KBM-7 (cell line): ENCODE data around the gene KNSTRN.

Source experiments
- DNase-seq: peaks from one replicate; pipeline ENCODE4 v3.0.0-alpha.2; 2015
- in situ Hi-C: fragments of 300-500 bp; cut with MboI; formaldehyde crosslinking; loops from 2 replicates; pipeline ENCODE4 v1.14.3; 2020; ENCODE audit warnings: low sequenced_read_pairs, low pct_unique_long_range_greater_than_20kb, mixed read lengths

Gene KNSTRN

GRCh38 chr15:40389824-40390595, 7.5 kb downstream of the KNSTRN start:
- DNase-seq, result no peak
- in situ Hi-C loops, result no loop called here

DNA sequence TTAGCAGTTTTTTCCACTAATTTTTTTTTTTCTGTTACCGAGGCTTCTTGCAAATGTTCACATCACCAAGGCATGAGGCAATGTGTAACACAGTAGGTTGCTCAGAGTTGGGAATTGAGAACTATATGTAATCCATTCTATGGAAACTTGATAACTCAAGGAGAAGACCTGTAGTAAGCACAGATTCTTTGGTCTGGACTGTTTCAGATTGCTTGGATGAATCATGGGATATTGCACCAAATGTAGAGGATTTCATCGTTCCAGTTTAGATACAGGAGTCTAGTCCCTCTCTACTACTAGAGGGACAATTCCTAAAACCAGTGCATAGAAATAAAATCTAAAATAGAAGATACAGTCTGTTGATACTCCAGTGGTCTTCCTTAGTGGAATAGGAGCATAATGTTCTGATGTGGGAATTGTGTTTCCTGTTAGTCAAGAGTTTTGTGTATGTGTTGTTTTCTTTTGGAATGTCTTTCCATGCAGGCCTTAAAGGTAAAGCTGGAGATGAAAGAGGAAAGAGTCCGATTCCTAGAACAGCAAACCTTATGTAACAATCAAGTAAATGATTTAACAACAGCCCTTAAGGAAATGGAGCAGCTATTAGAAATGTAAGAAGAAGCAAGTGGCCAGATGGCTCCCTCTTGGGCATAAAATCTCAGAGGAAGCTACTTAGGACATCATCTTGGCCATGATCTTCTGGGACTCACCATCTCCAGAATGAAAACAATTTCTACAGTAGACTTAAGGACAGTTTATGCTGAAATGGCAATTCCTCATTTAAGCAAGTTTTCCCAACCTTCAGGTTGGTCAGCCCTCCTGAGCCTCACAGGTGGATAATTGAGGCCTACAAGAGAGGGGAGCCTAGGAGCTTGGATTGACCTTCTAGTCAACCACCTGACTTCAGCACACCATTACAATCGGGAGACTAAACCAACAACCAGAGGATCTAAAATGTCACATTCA, 10.7 kb downstream of the KNSTRN start:
- in situ Hi-C loops, result no loop called here
- DNase-seq, result no peak

DNA sequence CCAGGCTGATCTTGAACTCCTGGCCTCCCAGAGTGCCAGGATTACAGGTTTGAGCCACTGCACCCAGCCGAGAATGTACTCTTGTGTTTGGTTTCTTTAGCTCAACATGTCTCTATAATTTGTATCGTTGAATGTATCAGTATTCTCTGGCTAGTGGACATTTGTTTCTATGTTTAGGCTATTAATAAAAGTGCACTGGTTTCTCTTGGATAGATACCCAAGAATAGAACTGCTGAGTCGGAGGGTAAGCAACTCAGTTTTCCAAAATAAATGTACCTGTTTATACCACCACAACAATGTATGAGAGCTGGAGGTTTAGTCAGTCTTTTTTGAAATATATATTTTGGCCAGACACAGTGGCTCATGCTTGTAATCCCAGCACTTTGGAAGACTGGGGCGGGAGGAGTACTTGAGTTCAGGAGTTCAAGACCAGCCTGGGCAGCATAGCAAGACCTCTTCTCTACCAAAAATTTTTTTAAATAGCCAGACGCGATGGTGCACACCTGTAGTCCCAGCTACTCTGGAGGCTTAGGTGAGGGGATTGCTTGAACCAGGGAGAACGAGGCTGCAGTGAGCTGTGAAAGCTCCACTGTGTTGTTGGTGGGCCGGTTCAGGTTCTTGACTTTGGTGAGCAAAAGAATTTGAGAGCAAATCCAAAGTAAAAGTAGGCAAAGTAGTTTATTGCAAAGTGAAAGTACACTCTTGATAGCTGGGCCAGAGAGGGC, 15.3 kb downstream of the KNSTRN start:
- no peak for DNase-seq
- in situ Hi-C loops, result no loop called here

DNA sequence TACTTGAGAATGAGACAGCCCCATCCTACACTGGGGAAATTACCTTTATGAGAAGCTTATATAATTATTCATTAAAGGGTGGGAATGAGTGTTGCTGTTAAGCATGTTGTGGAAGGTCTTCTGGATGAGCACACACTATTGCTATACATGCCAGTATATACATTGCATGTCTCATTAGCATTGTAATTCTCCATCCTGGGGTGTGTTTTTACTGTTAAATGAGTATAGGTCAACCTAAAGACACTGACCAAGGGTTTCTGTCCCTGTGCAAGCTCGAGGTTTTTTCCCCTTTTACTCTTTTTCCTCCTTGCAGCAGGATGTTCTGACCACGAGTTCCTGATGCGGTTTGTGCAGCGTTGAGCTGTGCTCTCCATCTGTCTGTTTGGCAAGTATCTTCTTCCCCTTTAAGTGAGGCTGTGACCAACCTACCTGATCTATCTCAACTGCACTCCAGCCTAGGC, 15.9 kb downstream of the KNSTRN start:
- in situ Hi-C loops, result no loop called here
- DNase-seq, result peak; percentile 85

DNA sequence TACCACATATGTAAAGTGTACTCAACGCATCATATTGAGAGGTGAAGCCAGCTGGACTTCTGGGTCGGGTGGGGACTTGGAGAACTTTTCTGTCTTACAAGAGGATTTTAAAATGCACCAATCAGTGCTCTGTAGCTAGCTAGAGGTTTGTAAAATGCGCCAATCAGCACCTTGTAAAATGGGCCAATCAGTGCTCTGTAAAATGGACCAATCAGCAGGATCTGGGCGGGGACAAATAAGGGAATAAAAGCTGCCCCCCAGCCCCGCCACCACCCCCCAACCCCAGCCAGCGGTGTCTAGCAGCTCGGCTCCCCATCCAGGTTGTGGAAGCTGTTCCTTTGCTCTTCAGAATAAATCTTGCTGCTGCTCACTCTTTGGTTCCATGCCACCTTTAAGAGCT, 16.8 kb downstream of the KNSTRN start:
- in situ Hi-C loops, result no loop called here
- no peak for DNase-seq

DNA sequence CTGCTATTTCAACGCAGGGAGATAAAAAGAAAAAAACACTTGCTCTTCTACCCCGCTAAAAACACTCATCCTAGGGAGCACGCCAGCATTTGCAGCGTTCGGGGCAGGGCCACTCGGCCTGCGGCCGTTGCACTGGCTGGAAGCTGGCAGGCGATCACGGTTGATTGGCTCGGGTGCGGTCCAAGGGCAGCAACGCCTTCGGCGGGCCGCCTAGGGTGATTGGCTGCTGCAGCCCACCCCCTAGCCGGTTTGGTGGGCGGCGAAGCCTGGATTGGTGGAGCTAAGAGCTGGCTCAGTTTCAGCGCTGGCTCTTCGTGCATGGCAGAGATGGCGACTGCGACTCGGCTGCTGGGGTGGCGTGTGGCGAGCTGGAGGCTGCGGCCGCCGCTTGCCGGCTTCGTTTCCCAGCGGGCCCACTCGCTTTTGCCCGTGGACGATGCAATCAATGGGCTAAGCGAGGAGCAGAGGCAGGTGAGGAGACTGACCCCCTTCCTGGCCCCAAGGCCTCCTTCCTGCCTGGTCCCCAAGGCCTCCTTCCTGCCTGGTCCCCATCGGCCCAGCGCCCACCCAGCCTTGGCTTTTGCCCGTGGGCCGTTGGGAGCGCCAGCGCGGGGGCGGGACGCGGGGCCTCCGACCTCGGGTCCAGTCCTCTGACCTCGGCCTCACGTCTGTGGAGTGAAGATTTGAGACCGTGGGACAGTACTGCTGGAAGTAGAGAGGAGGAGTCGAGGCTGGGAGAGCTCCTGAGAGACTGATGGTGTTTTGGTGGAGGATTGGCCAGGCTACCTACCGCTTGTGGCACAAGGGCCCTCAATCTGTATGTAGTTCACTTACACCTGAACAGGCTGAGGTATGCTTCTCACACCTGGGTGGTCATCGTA, 23.2 kb downstream of the KNSTRN start, which contains the start of gene IVD:
Gene IVD, plus strand, starts transcription at position 295 of the 881 bp plus-strand sequence. Its CDS starts 33 bp downstream, at position 328.
- DNase-seq, result peak; percentile 96
- in situ Hi-C loops, result no loop called here

- in situ Hi-C loops, result no loop called here
- no peak for DNase-seq
Measured at GRCh38 chr15:40407330-40407990, 24.9 kb downstream of the KNSTRN start.

- no peak for DNase-seq
Measured at GRCh38 chr15:40409366-40409765, 26.8 kb downstream of the KNSTRN start.

GRCh38 chr15:40410476-40410875, 28.0 kb downstream of the KNSTRN start:
- no peak for DNase-seq
- in situ Hi-C loops, result no loop called here

More at GRCh38 chr15:40409366-40409765, 26.8 kb downstream of the KNSTRN start:
- in situ Hi-C loops, result no loop called here

DNA sequence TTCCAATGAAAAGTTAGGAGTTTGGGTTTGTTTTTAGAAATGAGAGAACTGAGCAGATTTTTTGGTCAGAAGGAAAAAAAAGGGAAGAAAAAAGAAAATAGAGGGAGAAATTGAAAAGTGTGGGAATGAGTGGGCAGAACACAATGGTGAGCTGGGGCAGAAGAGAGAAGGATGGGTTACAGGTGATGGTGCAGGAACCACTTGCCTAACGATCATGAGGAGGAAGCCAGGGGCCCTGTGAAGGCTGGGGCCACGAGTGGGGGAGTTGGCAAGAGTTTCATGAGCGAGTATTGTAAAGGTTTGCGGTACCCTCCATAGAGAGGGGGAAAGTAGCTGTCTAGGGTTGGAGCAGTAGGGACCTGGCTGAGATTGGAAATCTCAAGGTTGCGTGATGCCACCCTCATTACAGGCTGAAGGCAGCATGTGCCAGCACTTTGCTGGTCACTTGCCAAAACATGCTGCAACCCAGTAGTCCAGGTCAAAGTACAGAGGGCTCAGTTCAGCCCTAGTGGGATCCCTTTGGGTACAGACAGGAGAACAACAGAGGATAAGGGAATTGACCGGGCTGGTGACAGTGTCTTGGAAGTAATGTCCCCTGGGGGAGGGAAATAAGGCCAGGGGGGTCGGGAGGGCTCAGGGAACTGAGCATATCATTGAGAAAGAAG, 29.7 kb downstream of the KNSTRN start:
- no peak for DNase-seq
- in situ Hi-C loops, result no loop called here

- in situ Hi-C loops, result no loop called here
- DNase-seq, result no peak
Measured at GRCh38 chr15:40413036-40413435, 30.5 kb downstream of the KNSTRN start.

DNA sequence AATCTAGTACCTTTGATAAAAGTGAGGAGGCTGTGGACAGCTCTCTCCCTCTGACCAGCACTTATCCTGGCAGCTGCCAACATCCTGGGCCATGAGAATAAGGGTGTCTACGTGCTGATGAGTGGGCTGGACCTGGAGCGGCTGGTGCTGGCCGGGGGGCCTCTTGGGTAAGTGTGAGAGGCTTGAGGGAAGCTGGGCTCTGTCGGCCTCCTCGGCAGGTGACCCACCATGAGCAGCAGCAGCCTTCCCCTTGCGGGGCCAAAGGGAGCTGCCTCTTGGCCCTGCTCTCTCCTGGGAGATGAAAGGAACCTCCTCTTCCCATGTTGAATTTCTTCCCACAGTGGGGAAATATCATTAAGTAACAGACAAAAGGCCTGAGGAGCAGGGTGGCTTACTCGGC, 32.3 kb downstream of the KNSTRN start:
- in situ Hi-C loops, result no loop called here
- DNase-seq, result no peak

- no peak for DNase-seq
- in situ Hi-C loops, result no loop called here
Measured at GRCh38 chr15:40415226-40415625, 32.7 kb downstream of the KNSTRN start.

DNA sequence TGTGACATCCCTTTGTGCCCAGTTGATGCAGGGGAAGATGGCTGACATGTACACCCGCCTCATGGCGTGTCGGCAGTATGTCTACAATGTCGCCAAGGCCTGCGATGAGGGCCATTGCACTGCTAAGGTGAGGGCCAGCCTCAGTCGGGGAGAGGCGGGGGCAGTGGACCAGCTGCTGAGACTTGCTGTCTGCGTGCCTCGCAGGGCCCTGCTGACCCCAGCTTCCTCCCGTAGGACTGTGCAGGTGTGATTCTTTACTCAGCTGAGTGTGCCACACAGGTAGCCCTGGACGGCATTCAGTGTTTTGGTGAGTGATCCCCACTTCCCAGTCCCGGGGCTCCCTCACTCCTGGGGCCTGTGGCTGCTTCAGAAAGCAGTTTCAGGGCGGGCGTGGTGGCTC, 33.5 kb downstream of the KNSTRN start:
- no peak for DNase-seq
- in situ Hi-C loops, result no loop called here

GRCh38 chr15:40418126-40418525, 35.6 kb downstream of the KNSTRN start:
- in situ Hi-C loops, result no loop called here
- no peak for DNase-seq

GRCh38 chr15:40420071-40420713, 37.7 kb downstream of the KNSTRN start:
- in situ Hi-C loops, result no loop called here
- no peak for DNase-seq

GRCh38 chr15:40420793-40421192, 38.3 kb downstream of the KNSTRN start:
- DNase-seq, result no peak
- in situ Hi-C loops, result no loop called here
